Subcutaneous adipose tissue (tissue), 4 donors: ENCODE data around the gene PABPN1L. TPM values are rescaled to one million over a fixed set of nuclear protein-coding genes. Genes with fewer than 3 reads are reported as not detected.

ENCODE experiments used
- CTCF ChIP-seq: fragments of 450-650 bp; IDR thresholded peaks from one replicate; pipeline ENCODE4 v1.5.1; 2016; ENCODE audit warnings: low read depth, mild to moderate bottlenecking, control low read depth, antibody characterized with exemption, moderate library complexity
- total RNA-seq, 4 donors: library from RNA; depleted of rRNA; stranded (reverse); fragments of >200 nt; gene quantifications; one replicate each; pipeline ENCODE4 v1.1.0, GENCODE V29; 2016

The PABPN1L gene, protein sequence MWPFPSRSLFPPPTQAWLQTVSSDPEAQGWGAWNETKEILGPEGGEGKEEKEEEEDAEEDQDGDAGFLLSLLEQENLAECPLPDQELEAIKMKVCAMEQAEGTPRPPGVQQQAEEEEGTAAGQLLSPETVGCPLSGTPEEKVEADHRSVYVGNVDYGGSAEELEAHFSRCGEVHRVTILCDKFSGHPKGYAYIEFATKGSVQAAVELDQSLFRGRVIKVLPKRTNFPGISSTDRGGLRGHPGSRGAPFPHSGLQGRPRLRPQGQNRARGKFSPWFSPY
- total RNA-seq = not detected

DNA sequence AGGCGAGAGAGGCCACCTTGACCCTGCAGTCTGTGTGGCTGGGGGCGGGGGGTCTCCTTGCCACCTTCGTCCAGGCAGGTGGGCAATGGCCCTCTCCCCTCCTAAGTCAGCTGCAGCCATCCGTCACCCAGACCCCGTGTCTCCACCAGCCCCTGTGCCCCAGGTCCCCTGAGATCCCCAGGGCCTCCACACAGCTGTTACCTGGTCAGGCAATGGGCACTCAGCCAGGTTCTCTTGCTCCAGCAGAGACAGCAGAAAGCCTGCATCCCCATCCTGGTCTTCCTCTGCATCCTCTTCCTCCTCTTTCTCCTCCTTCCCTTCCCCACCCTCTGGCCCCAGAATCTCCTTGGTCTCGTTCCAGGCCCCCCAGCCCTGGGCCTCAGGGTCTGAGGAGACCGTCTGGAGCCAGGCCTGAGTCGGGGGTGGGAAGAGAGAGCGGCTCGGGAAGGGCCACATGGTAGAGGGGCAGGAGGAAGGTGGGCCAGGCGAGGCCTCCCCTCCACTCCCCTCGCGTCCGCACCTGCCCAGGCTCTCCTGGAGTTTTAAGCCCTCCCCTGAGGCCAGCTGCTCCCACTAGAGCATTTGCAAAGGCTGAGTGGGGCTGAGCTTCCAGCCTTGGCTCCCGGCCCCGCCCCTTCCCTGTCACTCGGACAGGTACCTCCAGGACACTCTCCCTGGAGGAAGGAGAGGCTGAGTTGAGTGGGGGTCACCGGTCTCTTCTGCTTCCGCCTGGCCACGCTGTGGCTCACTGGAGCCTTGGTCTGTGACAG is at the start of gene PABPN1L:
TSS of gene PABPN1L (minus strand) at position 510 of the 770 bp plus-strand sequence. CDS start at position 456, 54 bp downstream.
- no peak for TF ChIP-seq CTCF

GRCh38 chr16:88915639-88916327 is 49.3 kb upstream of the PABPN1L start:
- TF ChIP-seq CTCF = no peak

DNA sequence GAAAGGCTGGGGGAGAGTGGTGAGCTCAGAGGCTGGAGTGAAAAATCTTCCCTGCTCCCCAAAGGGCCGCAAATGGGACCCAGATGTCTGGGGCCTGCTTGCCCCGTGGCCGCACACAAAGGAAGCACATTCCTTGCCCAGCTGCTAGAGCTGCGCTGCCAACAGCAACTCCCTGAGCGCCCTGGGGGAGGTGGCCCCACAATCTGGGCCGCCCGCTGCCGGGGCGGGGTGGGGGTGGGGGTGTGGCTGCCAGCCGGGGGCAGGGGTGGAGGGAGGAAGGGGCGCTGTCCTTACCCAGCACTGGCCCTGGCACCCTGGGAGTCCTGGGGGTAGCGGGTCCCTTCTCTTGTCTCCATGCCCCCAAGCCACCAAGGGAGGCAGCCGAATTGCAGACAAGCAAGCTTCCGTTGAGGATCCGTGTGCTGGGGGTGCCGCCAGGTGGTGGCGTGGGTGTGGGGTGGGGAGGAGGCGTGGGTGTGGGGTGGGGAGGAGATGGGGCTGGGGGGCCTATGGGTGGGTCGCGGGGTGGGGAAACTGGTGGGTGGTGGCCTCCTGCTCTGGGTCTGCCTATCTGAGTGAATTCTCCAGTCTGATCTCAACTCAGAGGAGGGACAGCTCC is 48.4 kb upstream of the PABPN1L start:
- TF ChIP-seq CTCF = no peak

DNA sequence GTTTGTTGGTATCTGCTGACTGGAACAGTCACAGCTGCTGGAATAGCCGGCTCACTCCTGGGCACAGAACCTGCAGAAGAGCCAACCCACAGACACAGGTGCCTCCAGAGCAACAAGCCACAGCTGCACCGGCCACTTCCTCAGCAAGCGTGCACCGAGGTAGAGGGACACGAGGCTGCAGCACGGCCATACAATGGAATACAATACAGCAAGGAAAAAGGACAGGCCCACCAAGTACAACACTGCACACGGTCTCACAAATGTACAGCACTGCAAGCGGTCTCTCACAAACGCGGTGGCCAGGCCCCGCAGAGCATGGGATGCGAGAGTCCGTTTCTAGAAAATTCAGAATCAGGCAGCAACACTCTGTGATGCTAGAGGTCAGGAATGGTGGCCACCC is 47.4 kb upstream of the PABPN1L start:
- no peak for TF ChIP-seq CTCF

- TF ChIP-seq CTCF = no peak
These were observed 46.6 kb upstream of the PABPN1L start for GRCh38 chr16:88913001-88913612.

DNA sequence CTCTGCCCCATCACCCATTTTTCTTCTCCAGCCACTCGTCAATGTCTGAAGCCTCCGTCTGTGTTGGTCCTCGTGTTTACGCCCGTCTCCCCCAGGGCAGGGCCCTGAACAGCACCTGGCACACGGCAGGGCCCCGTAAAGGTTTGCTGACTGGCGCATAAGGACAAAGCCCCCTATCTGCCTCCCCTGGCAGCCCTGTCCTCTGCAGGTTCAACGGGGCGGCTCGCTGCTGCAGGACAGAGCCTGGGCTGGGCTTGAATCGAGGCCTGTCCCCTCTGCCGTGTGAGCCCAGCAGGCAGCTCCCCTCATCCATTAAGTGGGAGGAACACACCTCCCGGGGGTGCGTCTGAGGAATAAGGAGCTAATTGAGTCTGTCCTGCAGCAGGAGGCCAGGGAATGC is 46.1 kb upstream of the PABPN1L start:
- no peak for TF ChIP-seq CTCF
